A549 (cell line): Measurements from ENCODE around the gene PLCB3. TPM values are rescaled to one million over a fixed set of nuclear protein-coding genes. Genes with fewer than 3 reads are reported as not detected.

Experiments used
- ATAC-seq, 2 experiments: fragments of 200-7000 bp in 1 of 2; fragments of >200 bp in 1 of 2; cut with Nextera tagmentation in 1 of 2; cut with Tn5 transposase in 1 of 2; 3 replicates each; pipeline versions ENCODE4 v1.8.0 to v1.9.1; 2018 to 2020; ENCODE audit warnings: mild to moderate bottlenecking in 1 of 2, moderate library complexity in 1 of 2
- CTCF ChIA-PET: fragments of 300-600 bp; sonication (Branson Sonifier 250); formaldehyde crosslinking; extraction: SDS; loops from one replicate; lab custom pipeline; 2021; ENCODE audit warnings: antibody characterized with exemption, inconsistent platforms; lab: Yijun Ruan, JAX
- POLR2A ChIA-PET: fragments of 350-600 bp; formaldehyde crosslinking; extraction: SDS; loops from one replicate; lab custom pipeline; 2021; ENCODE audit warnings: antibody characterized with exemption, inconsistent platforms; lab: Yijun Ruan, JAX
- DNase-seq, 2 experiments: peaks; one replicate each; pipeline versions ENCODE4 v3.0.0 to v3.0.0-alpha.2; 2011 to 2016; ENCODE audit warnings: low read depth in 1 of 2, low spot score in 1 of 2
- FAIRE-seq: peaks from 2 replicates; lab custom pipeline; 2011; peaks lifted over from hg19 to GRCh38; lab: Jason Lieb, UNC
- H3K27ac ChIP-seq, 2 experiments: fragments of >200 bp; sonication (Bioruptor Twin); formaldehyde crosslinking; 3 replicates each; pipeline ENCODE4 v1.5.1; 2016 to 2017
- H3K4me1 ChIP-seq: fragments of >200 bp; sonication (Bioruptor Twin); formaldehyde crosslinking; 3 replicates; pipeline ENCODE4 v1.6.1; 2016
- H3K4me2 ChIP-seq: fragments of >200 bp; sonication (Bioruptor Twin); formaldehyde crosslinking; 3 replicates; pipeline ENCODE4 v1.6.1; 2016
- H3K4me3 ChIP-seq: fragments of >200 bp; sonication (Bioruptor Twin); formaldehyde crosslinking; 3 replicates; pipeline ENCODE4 v1.5.1; 2016
- H3K9me3 ChIP-seq: fragments of >200 bp; sonication (Bioruptor Twin); formaldehyde crosslinking; 3 replicates; pipeline ENCODE4 v1.6.1; 2016
- BHLHE40 ChIP-seq: IDR thresholded peaks from 2 replicates; pipeline ENCODE4 v1.6.1; 2012; ENCODE audit warnings: low read depth, low read length, inconsistent platforms
- CEBPB ChIP-seq, 2 experiments: fragments of >200 bp in 1 of 2; sonication (Bioruptor Twin) in 1 of 2; formaldehyde crosslinking in 1 of 2; IDR thresholded peaks; 2 replicates each; pipeline ENCODE4 v1.6.1; 2012 to 2016
- CHD4 ChIP-seq: fragments of 200-600 bp; sonication (generic); IDR thresholded peaks from 2 replicates; pipeline ENCODE4 v1.6.1; 2016; ENCODE audit warnings: antibody characterized with exemption, mild to moderate bottlenecking, borderline replicate concordance
- CTCF ChIP-seq: fragments of >200 bp; sonication (Bioruptor Twin); formaldehyde crosslinking; IDR thresholded peaks from 3 replicates; pipeline ENCODE4 v1.5.1; 2016
- EHF ChIP-seq: fragments of 250-450 bp; sonication (Bioruptor Pico); IDR thresholded peaks from 2 replicates; pipeline ENCODE4 v1.5.0; 2020; ENCODE audit warnings: mild to moderate bottlenecking
- EP300 ChIP-seq, 2 experiments: fragments of >200 bp; sonication (Bioruptor Twin); formaldehyde crosslinking; IDR thresholded peaks; 2 replicates in 1 of 2; 3 replicates in 1 of 2; pipeline ENCODE4 v1.6.1; 2016 to 2017
- FOSB ChIP-seq: fragments of 250-450 bp; sonication (Bioruptor Pico); IDR thresholded peaks from 2 replicates; pipeline ENCODE4 v1.5.0; 2020; ENCODE audit warnings: mild to moderate bottlenecking, moderate library complexity
- GATA3 ChIP-seq: IDR thresholded peaks from 2 replicates; pipeline ENCODE4 v1.6.1; 2012; ENCODE audit warnings: borderline replicate concordance
- HOXB5 ChIP-seq: fragments of 250-450 bp; sonication (Bioruptor Pico); IDR thresholded peaks from 2 replicates; pipeline ENCODE4 v1.5.0; 2020; ENCODE audit warnings: mild to moderate bottlenecking, moderate library complexity
- KDM1A ChIP-seq: fragments of 200-600 bp; sonication (generic); IDR thresholded peaks from 2 replicates; pipeline ENCODE4 v1.6.1; 2016; ENCODE audit warnings: low read depth, mild to moderate bottlenecking
- KDM5A ChIP-seq: fragments of 200-600 bp; sonication (generic); IDR thresholded peaks from 2 replicates; pipeline ENCODE4 v1.6.1; 2016; ENCODE audit warnings: antibody characterized with exemption, mild to moderate bottlenecking
- MAFK ChIP-seq: fragments of 450-650 bp; IDR thresholded peaks from 2 replicates; pipeline ENCODE4 v1.6.1; 2014; ENCODE audit not compliant: partially characterized antibody
- MAZ ChIP-seq: fragments of 150-350 bp; IDR thresholded peaks from 2 replicates; pipeline ENCODE4 v1.6.1; 2014; ENCODE audit warnings: antibody characterized with exemption, low read depth, low read length, borderline replicate concordance
- NPAS2 ChIP-seq: fragments of 250-450 bp; sonication (Bioruptor Pico); IDR thresholded peaks from 2 replicates; pipeline ENCODE4 v1.8.0; 2022; ENCODE audit warnings: mild to moderate bottlenecking, moderate library complexity, borderline replicate concordance
- NR3C1 ChIP-seq: fragments of >200 bp; sonication (Bioruptor Twin); formaldehyde crosslinking; IDR thresholded peaks from 3 replicates; pipeline ENCODE4 v1.6.1; 2017
- PHF8 ChIP-seq: fragments of 200-600 bp; sonication (generic); IDR thresholded peaks from 2 replicates; pipeline ENCODE4 v1.6.1; 2016; ENCODE audit warnings: low read depth, mild to moderate bottlenecking, antibody characterized with exemption, moderate library complexity, borderline replicate concordance
- RAD21 ChIP-seq, 2 experiments: fragments of >200 bp in 1 of 2; sonication (Bioruptor Twin) in 1 of 2; formaldehyde crosslinking in 1 of 2; IDR thresholded peaks in 1 of 2; conservative IDR thresholded peaks in 1 of 2; 2 replicates in 1 of 2; 3 replicates in 1 of 2; pipeline ENCODE4 v1.6.1; 2012 to 2018; ENCODE audit warnings: inconsistent platforms in 1 of 2
- TP53 ChIP-seq: fragments of 250-450 bp; sonication (Bioruptor Pico); IDR thresholded peaks from 2 replicates; pipeline ENCODE4 v1.5.0; 2021; ENCODE audit warnings: mild to moderate bottlenecking, moderate library complexity
- USF2 ChIP-seq: fragments of 450-650 bp; IDR thresholded peaks from 2 replicates; pipeline ENCODE4 v1.6.1; 2014; ENCODE audit warnings: antibody characterized with exemption
- ZC3H11A ChIP-seq: fragments of 450-650 bp; IDR thresholded peaks from 2 replicates; pipeline ENCODE4 v1.6.1; 2014; ENCODE audit warnings: antibody characterized with exemption, mild to moderate bottlenecking
- ZFP36 ChIP-seq: fragments of 450-650 bp; IDR thresholded peaks from 2 replicates; pipeline ENCODE4 v1.6.1; 2014; ENCODE audit warnings: borderline replicate concordance; ENCODE audit not compliant: partially characterized antibody
- WGBS: methylation state at CpG from one replicate; pipeline ENCODE4 v1.1.6; 2017; ENCODE audit errors: missing lambda C conversion rate; 5-methylcytosine and 5-hydroxymethylcytosine counted together
- polyA plus RNA-seq, 4 experiments: library from polyadenylated mRNA; depleted of rRNA in 3 of 4; stranded (reverse); fragments of >200 nt; fragmentation: RNase III in 1 of 4; extraction: RNeasy Plus Mini Kit Qiagen cat#74134 plus additional on column Dnase treatment in 1 of 4; gene quantifications; 2 replicates in 3 of 4; 3 replicates in 1 of 4; pipeline ENCODE4 v1.2.3, GENCODE V29; 2011 to 2017
- TF ChIP-seq, protein P1 (sequence below): fragments of 250-450 bp; sonication (Bioruptor Pico); IDR thresholded peaks from 2 replicates; pipeline ENCODE4 v1.5.0; 2021; ENCODE audit warnings: mild to moderate bottlenecking, moderate library complexity, borderline replicate concordance
- TF ChIP-seq, protein P2 (sequence below): fragments of 150-350 bp; IDR thresholded peaks from 2 replicates; pipeline ENCODE4 v1.6.1; 2014; ENCODE audit warnings: low read depth, mild to moderate bottlenecking, low read length

Gene PLCB3
- polyA plus RNA-seq, 2 of the 4 experiments (the other 2 are of a cell fraction) = 8.8 to 21.2 TPM

DNA sequence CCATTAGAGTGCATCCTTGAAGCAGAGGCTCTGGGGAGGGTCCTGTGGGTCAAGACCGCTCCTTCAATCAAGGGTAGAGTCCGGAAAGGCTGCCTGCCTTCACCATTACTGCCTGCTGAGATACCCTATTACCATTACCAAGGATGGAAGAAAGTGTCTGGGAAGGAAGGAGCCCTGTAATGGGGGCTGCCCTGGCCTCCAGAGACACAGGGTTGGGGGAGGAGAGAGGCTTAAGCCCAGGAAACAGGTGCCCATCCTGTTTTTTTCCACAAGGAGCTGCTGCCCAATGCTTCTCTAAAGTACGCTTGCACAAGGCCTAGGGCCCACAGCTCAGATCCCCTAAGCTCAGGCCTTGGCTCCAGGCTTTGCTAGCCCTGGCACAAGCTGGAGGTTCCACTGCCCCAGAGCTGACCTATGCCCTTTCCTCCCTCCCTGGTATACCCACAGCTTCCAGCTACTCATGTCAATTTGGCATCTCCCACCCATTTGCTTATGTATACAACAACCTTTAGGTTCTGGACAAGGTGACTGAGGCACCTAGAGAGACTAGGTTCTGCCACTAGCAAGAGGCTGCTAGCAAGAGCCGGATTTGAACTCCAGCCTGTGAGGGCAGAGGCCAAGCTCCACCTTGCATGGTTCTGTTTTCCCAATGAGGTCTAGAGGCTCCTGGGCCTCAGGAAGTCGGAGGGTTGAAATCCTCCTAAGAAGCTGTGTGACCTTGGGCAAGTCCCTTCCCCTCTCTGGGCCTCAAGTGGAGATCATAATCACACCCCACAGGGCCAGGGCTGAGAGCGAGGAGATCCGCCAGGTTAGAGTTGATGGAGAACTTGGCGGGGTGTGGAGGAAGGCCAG, 1.5 kb upstream of the PLCB3 start:
- CTCF ChIA-PET = interaction anchor here (1.0 to 12.2 kb wide), 19 partner anchors 7 to 105 kb away, joined by 3 to 220 read pairs (median 10); partner anchors contain the start of genes BAD, CATSPERZ, ESRRA and FERMT3
- ATAC-seq = no peak
- Histone ChIP-seq H3K4me3 (no peak overlapping the region), H3K9me3 (no peaks in the 10 kb centered on the region), H3K4me2 (no peak overlapping the region)
- WGBS = 77% methylated on average over 7 of the region's 8 CpGs
- TF ChIP-seq ZFP36 (peak; percentile 87), BHLHE40 (no peak), CEBPB (IDR thresholded peaks at IDR 0.05) (no peak), NR3C1 (no peak), KDM5A (no peak), PHF8 (no peak), KDM1A (peak; percentile 81; the same call in 1 of the 2 replicates), CTCF (no peak), USF2 (no peak), EP300 (IDR thresholded peaks at IDR 0.05) (no peak)
- TF ChIP-seq, all 56 proteins: peak for 2
- Histone ChIP-seq H3K27ac (peak overlapping the region in 1 of 2 experiments; percentile 94; a peak in 1 of 6 replicates), H3K4me1 (peaks cover 32% of the 10 kb centered on the region)
- POLR2A ChIA-PET = interaction anchor here (0.8 to 1.6 kb wide), 4 partner anchors 9 to 64 kb away, joined by 3 to 5 read pairs (median 4); partner anchors contain the start of genes FKBP2 and STIP1
- DNase-seq (no peak), FAIRE-seq (no peak)

- peaks cover 28% of the 10 kb centered on the region for H3K4me1 ChIP-seq
- peak overlapping the region; percentile 84 for H3K4me3 ChIP-seq
- no peaks in the 10 kb centered on the region for H3K9me3 ChIP-seq
- TF ChIP-seq EHF = no peak
- TF ChIP-seq NPAS2 (CRISPR knock-in tag) = no peak
- TF ChIP-seq FOSB = no peak
- no peak for TF ChIP-seq CHD4
- no peak for TF ChIP-seq MAZ
- TF ChIP-seq NR3C1 = no peak
- POLR2A ChIA-PET = interaction anchor here (0.8 to 1.6 kb wide), 4 partner anchors 9 to 65 kb away, joined by 3 to 5 read pairs (median 4); partner anchors contain the start of genes FKBP2 and STIP1
- no peak for FAIRE-seq
- peak; percentile 1 to 8; a peak in 3 of 6 replicates for ATAC-seq
- CTCF ChIA-PET = interaction anchor here (0.8 to 12.2 kb wide), 26 partner anchors 8 to 403 kb away, joined by 3 to 220 read pairs (median 7); partner anchors contain the start of genes BAD, CATSPERZ, ESRRA and FERMT3
- H3K4me2 ChIP-seq = peak overlapping the region; percentile 98
- 70% methylated on average over 2 of the region's 13 CpGs for WGBS
- peak overlapping the region; percentile 92 to 94 for H3K27ac ChIP-seq
- DNase-seq = no peak
Observed at GRCh38 chr11:64250415-64251015, 815 bp upstream of the PLCB3 start.

GRCh38 chr11:64251753-64252002, 348 bp downstream of the PLCB3 start:
- CTCF ChIA-PET = interaction anchor here (0.9 to 12.2 kb wide), 21 partner anchors 9 to 402 kb away, joined by 3 to 220 read pairs (median 5); partner anchors contain the start of genes BAD, CATSPERZ, ESRRA and FERMT3
- WGBS = 2% methylated on average over 17 of the region's 18 CpGs
- Histone ChIP-seq H3K4me3 (peak overlapping the region; percentile 84), H3K9me3 (no peaks in the 10 kb centered on the region), H3K4me1 (peaks cover 31% of the 10 kb centered on the region), H3K27ac (peak overlapping the region; percentile 92 to 94), H3K4me2 (peak overlapping the region; percentile 98)
- DNase-seq = no peak
- ATAC-seq = no peak
- POLR2A ChIA-PET = interaction anchor here (1.2 to 1.5 kb wide), 2 partner anchors 10 to 12 kb away, joined by 3 to 5 read pairs; partner anchors contain the start of gene FKBP2
- no peak for FAIRE-seq
- TF ChIP-seq ZFP36 = no peak
- no peak for TF ChIP-seq FOSB
- no peak for TF ChIP-seq EP300 (IDR thresholded peaks at IDR 0.05)
- no peak for TF ChIP-seq KDM1A
- TF ChIP-seq EHF = no peak
- no peak for TF ChIP-seq BHLHE40
- TF ChIP-seq, protein P1, sequence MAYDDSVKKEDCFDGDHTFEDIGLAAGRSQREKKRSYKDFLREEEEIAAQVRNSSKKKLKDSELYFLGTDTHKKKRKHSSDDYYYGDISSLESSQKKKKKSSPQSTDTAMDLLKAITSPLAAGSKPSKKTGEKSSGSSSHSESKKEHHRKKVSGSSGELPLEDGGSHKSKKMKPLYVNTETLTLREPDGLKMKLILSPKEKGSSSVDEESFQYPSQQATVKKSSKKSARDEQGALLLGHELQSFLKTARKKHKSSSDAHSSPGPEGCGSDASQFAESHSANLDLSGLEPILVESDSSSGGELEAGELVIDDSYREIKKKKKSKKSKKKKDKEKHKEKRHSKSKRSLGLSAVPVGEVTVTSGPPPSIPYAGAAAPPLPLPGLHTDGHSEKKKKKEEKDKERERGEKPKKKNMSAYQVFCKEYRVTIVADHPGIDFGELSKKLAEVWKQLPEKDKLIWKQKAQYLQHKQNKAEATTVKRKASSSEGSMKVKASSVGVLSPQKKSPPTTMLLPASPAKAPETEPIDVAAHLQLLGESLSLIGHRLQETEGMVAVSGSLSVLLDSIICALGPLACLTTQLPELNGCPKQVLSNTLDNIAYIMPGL (CRISPR knock-in tag) = no peak
- TF ChIP-seq TP53 (CRISPR knock-in tag) = no peak
- no peak for TF ChIP-seq ZC3H11A
- no peak for TF ChIP-seq RAD21 (conservative IDR thresholded peaks at IDR 0.05 in 1 of 2, IDR thresholded peaks at IDR 0.05 in 1 of 2)
- TF ChIP-seq MAFK = no peak
- TF ChIP-seq HOXB5 = no peak
- no peak for TF ChIP-seq GATA3
- TF ChIP-seq, protein P2, sequence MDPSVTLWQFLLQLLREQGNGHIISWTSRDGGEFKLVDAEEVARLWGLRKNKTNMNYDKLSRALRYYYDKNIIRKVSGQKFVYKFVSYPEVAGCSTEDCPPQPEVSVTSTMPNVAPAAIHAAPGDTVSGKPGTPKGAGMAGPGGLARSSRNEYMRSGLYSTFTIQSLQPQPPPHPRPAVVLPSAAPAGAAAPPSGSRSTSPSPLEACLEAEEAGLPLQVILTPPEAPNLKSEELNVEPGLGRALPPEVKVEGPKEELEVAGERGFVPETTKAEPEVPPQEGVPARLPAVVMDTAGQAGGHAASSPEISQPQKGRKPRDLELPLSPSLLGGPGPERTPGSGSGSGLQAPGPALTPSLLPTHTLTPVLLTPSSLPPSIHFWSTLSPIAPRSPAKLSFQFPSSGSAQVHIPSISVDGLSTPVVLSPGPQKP = no peak
